ENCODE measurements around the gene TLE2. TPM values are rescaled to one million over a fixed set of nuclear protein-coding genes. Genes with fewer than 3 reads are reported as not detected.
"Not testable (repeated sequence)": the region's sequence is repeated elsewhere in the genome, so short reads cannot be mapped to it uniquely, and the experiment has no call there.

The TLE2 gene
- polyA plus RNA-seq, 3 donors: 26.8 to 32.4 (median 27.5) TPM

DNA sequence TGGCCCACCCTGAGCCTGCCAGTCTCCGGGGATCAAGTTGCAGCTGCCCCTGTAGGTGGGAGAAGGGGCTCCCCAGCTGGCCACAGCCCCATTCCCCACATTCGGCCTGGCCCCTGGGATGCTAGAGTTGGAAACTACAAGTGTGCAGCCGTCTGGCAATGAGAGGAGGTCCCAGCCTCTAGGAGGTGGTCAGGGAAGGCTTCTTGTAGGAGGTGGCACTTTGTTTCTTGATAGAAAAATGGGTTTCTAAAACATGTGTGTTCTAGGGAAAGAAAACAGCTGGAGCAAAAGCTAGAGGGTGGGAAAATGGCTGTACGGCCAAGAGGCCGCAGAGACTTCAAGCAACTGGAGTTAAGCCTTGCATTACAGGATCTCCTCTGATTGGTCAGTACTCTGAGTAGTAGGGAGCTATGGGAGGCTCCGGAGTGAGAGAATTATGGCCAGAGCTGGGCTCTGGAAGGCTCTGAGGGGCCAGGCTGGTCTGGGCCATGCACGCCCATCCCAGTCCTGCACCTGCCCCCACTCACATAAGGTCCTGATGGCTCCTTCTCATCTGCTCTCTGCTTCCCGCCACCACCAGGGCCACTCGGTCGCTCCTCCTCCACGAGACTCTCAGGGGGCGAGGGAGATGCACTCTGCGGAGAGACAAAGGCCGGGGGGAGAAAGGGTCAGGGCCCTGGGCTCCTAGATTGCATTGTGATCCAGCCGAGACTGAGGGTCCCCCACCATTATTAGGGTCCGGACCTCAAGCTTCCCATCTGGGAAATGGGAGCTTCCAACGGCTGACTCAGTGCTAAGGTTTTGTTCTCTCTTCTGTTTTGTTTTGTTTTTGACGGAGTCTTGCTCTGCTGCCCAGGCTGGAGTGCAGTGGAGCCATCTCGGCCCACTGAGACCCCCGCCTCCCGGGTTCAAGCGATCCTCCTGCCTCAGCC lies 13.7 kb downstream of the TLE2 start:
- no peak for DNase-seq (ENCODE audit: low read depth in 3 of 3, low spot score in 2 of 3)

- DNase-seq (ENCODE audit: low read depth in 3 of 3, low spot score in 2 of 3): no peak
Observed at GRCh38 chr19:3014135-3014534, 14.9 kb downstream of the TLE2 start.

DNA sequence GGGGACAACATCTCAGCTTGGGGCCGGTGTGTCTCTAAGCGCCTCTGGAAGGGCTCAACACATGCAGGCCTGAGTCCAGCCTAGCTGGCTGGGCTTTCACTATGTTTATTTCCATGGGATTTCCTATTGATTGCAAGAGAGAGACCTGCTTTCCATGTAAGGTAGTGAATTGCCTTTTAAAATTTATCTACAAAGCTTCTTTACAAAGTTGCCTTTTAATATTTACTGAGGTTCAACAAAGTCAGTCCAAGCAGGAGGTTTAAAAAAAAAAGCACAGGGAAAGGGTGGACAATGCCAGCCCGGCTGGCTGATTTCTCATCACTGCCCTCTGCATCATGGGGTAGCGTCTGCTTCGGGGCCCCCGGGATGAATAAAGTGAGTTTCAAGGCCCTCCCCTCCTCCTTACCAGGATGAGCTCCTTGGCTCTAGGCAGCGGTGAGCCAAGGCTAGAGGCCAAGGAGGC lies 15.8 kb downstream of the TLE2 start:
- no peak for DNase-seq (ENCODE audit: low read depth in 3 of 3, low spot score in 2 of 3)

DNA sequence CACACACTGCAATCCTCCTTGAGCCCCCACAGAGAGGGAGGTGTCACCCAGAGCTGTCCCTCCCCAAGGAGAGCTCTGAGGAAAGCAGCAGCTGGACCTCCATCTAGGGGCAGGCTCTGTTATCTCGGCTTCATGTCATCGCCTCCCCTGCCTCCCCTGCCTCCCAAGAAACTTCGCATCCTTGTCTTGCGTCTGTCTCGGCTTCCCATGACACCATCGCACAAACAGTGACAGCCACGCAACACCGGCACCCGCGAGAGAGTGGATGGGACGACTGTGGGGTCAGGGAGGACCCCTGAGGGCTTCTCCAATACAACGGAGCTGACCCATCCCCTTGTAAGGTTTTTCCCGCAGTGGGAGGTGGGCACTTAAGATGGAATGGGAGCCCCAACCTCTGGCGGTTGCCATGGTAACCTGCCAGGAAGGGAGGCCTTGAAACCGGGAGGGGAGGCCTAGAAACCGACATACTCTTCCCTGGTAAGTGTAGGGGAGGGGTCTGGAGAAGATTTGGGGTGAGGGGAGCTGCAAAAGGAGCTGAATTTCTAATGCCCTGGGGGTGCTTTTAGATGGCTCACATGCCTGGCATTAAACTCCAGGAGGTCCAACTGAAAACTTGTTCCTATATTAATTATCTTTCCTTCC lies 16.3 kb downstream of the TLE2 start:
- no peak for DNase-seq (ENCODE audit: low read depth in 3 of 3, low spot score in 2 of 3)

- not testable (repeated sequence) for DNase-seq (ENCODE audit: low read depth in 3 of 3, low spot score in 2 of 3)
Observed at GRCh38 chr19:3012059-3012458, 17.0 kb downstream of the TLE2 start.

- DNase-seq (ENCODE audit: low read depth in 3 of 3, low spot score in 2 of 3): no peak
Observed at GRCh38 chr19:3010871-3011270, 18.2 kb downstream of the TLE2 start.

DNA sequence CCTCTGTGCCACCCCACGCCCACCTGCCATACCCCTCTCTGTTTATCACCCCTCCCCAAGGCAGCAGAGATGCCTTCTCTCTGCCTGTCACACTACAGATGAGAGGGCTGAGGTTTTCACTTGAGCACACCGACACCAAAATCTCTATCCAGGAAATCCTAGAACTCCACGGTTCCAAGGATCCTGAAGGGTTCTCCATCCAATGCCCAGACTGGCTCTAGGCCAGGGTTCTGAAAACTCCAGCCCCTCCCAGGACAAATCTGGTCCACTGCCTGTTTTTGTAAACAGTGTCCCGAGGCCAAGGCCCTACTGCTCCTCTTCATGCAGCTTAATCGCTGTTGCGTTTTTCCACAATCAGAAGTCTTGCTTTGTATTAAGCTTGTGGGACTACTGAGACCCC lies 20.1 kb downstream of the TLE2 start:
- no peak for DNase-seq (ENCODE audit: low read depth in 3 of 3, low spot score in 2 of 3)

GRCh38 chr19:3007975-3008374 lies 21.1 kb downstream of the TLE2 start:
- no peak for DNase-seq (ENCODE audit: low read depth in 3 of 3, low spot score in 2 of 3)

- DNase-seq (ENCODE audit: low read depth in 3 of 3, low spot score in 2 of 3): no peak
Observed at GRCh38 chr19:3006075-3006767, 22.9 kb downstream of the TLE2 start.

DNA sequence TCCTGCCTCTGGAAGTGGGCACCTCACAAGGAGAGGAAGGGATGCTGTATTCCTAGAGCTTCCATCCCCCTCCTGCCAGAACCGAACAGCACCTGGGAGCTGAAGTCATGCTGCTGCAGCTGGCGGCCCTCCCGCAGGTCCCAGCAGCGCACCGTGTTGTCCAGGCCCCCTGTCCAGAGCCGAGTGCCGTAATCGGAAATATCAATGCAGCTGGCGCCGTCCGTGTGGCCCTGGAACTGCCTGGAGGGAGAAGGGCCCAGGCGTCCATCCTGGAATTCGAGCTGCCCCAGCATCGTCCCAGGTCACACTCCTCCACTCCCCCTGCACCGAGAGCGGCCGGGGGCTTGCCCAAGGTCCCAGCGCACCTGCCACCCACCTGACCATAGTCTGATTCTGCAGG lies 23.7 kb downstream of the TLE2 start:
- no peak for DNase-seq (ENCODE audit: low read depth in 3 of 3, low spot score in 2 of 3)

DNA sequence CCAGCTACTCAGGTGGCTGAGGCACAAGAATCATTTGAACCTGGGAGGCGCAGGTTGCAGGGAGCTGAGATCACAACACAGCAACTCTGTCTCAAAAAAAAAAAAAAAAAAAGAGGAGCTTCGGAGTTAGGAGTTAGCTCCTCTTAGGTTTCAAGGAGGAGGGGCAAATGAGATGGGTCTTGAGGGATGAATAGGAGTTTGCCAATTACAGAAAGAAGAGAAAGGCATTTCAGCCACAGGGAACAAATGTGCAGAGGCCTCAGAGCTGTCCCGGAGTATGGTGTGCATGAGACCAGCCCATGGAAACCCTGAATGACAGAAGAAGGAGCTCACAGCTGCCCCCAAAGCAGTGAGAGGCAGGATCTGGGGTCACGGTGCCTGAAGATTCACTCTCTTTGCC lies 24.6 kb downstream of the TLE2 start:
- no peak for DNase-seq (ENCODE audit: low read depth in 3 of 3, low spot score in 2 of 3)

DNA sequence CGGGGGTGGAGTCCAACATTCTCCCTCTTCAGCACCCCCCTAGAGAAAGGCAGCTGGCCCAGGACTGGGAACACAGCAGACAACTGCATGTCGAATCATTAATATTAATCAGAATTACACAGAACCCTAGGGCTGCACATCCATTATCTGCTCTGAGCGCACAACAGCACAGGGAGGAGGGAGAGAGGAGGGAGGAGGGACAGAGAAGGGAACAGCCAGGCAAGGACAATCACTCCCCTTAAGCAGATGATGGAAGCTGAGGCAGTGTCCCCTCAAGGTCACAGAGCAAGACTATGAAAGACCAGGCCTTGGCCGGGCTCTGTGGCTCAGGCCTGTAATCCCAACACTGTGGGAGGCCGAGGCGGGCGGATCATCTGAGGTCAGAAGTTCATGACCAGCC lies 26.0 kb downstream of the TLE2 start:
- no peak for DNase-seq (ENCODE audit: low read depth in 3 of 3, low spot score in 2 of 3)

- no peak for DNase-seq (ENCODE audit: low read depth in 3 of 3, low spot score in 2 of 3)
Observed at GRCh38 chr19:3001235-3001800, 27.8 kb downstream of the TLE2 start.

DNA sequence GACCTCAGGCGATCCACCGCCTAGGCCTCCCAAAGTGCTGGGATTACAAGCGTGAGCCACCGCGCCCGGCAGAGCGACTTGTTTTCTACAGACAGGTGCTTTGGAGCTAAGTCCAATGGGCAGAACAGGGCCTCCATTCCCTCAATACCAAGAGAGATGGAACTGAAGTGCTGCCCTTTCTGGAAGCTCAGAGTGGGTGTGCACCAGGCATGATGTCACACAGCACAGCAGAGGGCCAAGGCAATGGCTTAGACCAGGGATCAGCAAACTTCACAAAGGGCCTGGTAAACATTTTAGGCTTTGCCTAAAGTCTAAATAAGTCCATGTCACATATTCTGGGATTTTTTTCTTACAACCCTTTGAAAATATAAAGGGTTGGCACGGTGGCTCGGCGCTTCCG lies 30.4 kb downstream of the TLE2 start:
- DNase-seq (ENCODE audit: low read depth in 3 of 3, low spot score in 2 of 3): no peak

GRCh38 chr19:2997720-2998119 lies 31.4 kb downstream of the TLE2 start:
- no peak for DNase-seq (ENCODE audit: low read depth in 3 of 3, low spot score in 2 of 3)

DNA sequence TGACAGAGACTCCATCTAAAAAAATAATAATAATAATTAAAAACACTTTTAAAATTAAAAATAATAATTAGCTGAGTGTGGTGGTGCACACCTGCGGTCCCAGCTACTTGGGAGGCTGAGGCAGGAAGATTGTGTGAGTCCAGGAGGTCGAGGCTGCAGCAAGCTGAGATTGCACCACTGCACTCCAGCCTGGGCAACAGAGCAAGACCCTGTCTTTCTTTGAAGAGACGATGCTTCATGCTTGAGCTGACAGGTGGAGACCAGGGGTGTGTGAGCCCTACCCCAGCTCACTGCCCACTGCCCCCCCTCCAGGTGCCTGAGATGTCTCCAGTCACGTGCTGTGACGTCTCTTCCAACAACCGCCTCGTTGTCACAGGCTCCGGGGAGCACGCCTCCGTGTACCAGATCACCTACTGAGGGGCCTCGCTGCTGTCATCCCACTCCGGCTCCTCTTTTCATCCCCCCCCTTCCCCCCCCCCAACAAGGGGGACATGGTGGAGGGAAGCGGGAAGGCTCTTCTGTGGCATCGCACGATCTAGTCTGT lies 34.4 kb downstream of the TLE2 start:
- no peak for DNase-seq (ENCODE audit: low read depth in 3 of 3, low spot score in 2 of 3)

- no peak for DNase-seq (ENCODE audit: low read depth in 3 of 3, low spot score in 2 of 3)
Observed at GRCh38 chr19:2993579-2993978, 35.5 kb downstream of the TLE2 start.

GRCh38 chr19:2992958-2993357 lies 36.1 kb downstream of the TLE2 start:
- no peak for DNase-seq (ENCODE audit: low read depth in 3 of 3, low spot score in 2 of 3)

- not testable (repeated sequence) for DNase-seq (ENCODE audit: low read depth in 3 of 3, low spot score in 2 of 3)
Observed at GRCh38 chr19:2992333-2992732, 36.7 kb downstream of the TLE2 start.

DNA sequence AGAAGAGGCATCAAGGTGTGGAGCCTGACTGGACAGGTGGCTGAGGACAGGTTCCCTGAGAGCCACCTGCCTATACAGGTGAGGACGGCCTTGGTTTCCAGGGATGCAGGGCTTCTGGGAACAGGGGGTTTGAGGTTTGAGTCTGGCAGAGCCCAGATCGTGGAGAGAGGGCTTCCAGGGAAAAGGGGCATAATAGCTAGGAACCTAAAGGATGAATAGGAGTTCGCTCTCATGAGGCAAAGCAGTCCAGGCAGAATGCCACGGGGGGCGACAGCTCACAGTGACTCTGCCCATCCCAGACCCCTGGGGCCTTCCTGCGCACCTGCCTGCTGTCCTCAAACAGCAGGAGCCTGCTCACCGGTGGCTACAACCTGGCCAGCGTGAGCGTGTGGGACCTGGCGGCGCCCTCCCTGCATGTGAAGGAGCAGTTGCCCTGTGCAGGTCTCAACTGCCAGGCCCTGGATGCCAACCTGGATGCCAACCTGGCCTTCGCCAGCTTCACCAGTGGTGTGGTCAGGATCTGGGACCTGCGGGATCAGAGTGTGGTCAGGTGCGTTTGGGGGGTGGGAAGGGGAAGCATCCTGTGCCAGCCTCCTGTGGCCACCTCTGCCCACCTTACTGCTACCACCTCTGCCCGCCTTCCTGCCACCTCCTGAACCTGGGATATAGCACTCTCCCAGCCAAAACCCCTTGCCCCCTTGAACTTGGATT lies 39.7 kb downstream of the TLE2 start:
- DNase-seq (ENCODE audit: low read depth in 3 of 3, low spot score in 2 of 3): no peak

All from right renal cortex interstitium (tissue), 3 donors.